ENCODE data around the gene PIGQ. TPM values are rescaled to one million over a fixed set of nuclear protein-coding genes. Genes with fewer than 3 reads are reported as not detected.

Gene PIGQ
- total and polyA plus RNA-seq, 2 of the 13 experiments (the other 11 are each of a cell fraction or from before 2014, with no cell fraction given) = 7.7 to 19.7 TPM

- no peak for TF ChIP-seq HOMEZ (CRISPR knock-in tag; IDR thresholded peaks at IDR 0.05; ENCODE audit: low read depth)
- no peak for TF ChIP-seq RAD51 (IDR thresholded peaks at IDR 0.05; ENCODE audit: borderline replicate concordance)
- TF ChIP-seq ZMYM3 (CRISPR knock-in tag; IDR thresholded peaks at IDR 0.05) = no peak
- TF ChIP-seq RXRB (CRISPR knock-in tag; IDR thresholded peaks at IDR 0.05; ENCODE audit: borderline replicate concordance) = peak; percentile 46; the same call in 1 of the 2 replicates
- no peak for TF ChIP-seq BATF2 (CRISPR knock-in tag; IDR thresholded peaks at IDR 0.05)
- TF ChIP-seq SALL2 (CRISPR knock-in tag; IDR thresholded peaks at IDR 0.05) = no peak
- TF ChIP-seq NFE2 (CRISPR knock-in tag; IDR thresholded peaks at IDR 0.05) = no peak
- no peak for TF ChIP-seq RFXANK (CRISPR knock-in tag; IDR thresholded peaks at IDR 0.05)
- peak; percentile 35; the same call in 1 of the 2 replicates for TF ChIP-seq ISL2 (CRISPR knock-in tag; IDR thresholded peaks at IDR 0.05)
- TF ChIP-seq PAXIP1 (CRISPR knock-in tag; conservative IDR thresholded peaks at IDR 0.05) = no peak; the same call in 1 of the 2 replicates
- no peak for TF ChIP-seq CEBPZ (IDR thresholded peaks at IDR 0.05; ENCODE audit: low read length)
- TF ChIP-seq PATZ1 (CRISPR knock-in tag; IDR thresholded peaks at IDR 0.05) = peak; percentile 85
- TF ChIP-seq STAG1 (CRISPR knock-in tag; IDR thresholded peaks at IDR 0.05) = peak; percentile 94
- no peak for TF ChIP-seq TRAFD1 (CRISPR knock-in tag; IDR thresholded peaks at IDR 0.05; ENCODE audit: borderline replicate concordance)
- peak; percentile 33 for TF ChIP-seq ZNF883 (CRISPR knock-in tag; IDR thresholded peaks at IDR 0.05; ENCODE audit: not compliant biosample characterization)
- peak; percentile 30; the same call in 1 of the 2 replicates for TF ChIP-seq ELF1 (CRISPR knock-in tag; IDR thresholded peaks at IDR 0.05)
- peak; percentile 60; the same call in 1 of the 3 replicates for TF ChIP-seq MXI1 (IDR thresholded peaks at IDR 0.05; ENCODE audit: borderline replicate concordance, low read depth, low read length)
Measured at GRCh38 chr16:578870-579405, 9.2 kb downstream of the PIGQ start (continued).

Measured in HepG2 (cell line).